GM23338 (cell line): ENCODE data around the gene NXPE3. TPM values are rescaled to one million over a fixed set of nuclear protein-coding genes. Genes with fewer than 3 reads are reported as not detected.

Source experiments
- ATAC-seq: fragments of 200-7000 bp; cut with Tn5 transposase; 3 replicates; pipeline ENCODE4 v1.9.1; 2020
- DNase-seq: peaks from one replicate; pipeline ENCODE4 v3.0.0-alpha.2; 2015; ENCODE audit warnings: low spot score
- H2AFZ ChIP-seq: fragments of 200-600 bp; sonication (generic); 2 replicates; pipeline ENCODE4 v1.8.0; 2016; ENCODE audit warnings: antibody characterized with exemption, mild to moderate bottlenecking, moderate library complexity
- H3F3A ChIP-seq: fragments of 200-600 bp; sonication (generic); replicated peaks from 2 replicates; pipeline ENCODE4 v1.8.0; 2017; ENCODE audit warnings: antibody characterized with exemption, mixed run types, low read depth
- H3K27ac ChIP-seq: fragments of 200-600 bp; sonication (generic); 2 replicates; pipeline ENCODE4 v1.6.1; 2016; ENCODE audit warnings: low read depth
- H3K27me3 ChIP-seq: fragments of 200-600 bp; sonication (generic); 2 replicates; pipeline ENCODE4 v1.8.0; 2016; ENCODE audit warnings: mild to moderate bottlenecking, mixed run types, moderate library complexity; ENCODE audit not compliant: insufficient read depth
- H3K36me3 ChIP-seq: fragments of 200-600 bp; sonication (generic); 2 replicates; pipeline ENCODE4 v1.8.0; 2016; ENCODE audit warnings: mild to moderate bottlenecking; ENCODE audit not compliant: insufficient read depth
- H3K4me1 ChIP-seq: fragments of 200-600 bp; sonication (generic); 2 replicates; pipeline ENCODE4 v1.8.0; 2016; ENCODE audit warnings: mild to moderate bottlenecking, moderate library complexity; ENCODE audit not compliant: insufficient read depth
- H3K4me2 ChIP-seq: fragments of 200-600 bp; sonication (generic); 2 replicates; pipeline ENCODE4 v1.7.1; 2017; ENCODE audit warnings: mixed run types
- H3K4me3 ChIP-seq: fragments of 200-600 bp; sonication (generic); 2 replicates; pipeline ENCODE4 v1.6.1; 2016; ENCODE audit warnings: mixed run types
- H3K79me2 ChIP-seq: fragments of 200-600 bp; sonication (generic); replicated peaks from 2 replicates; pipeline ENCODE4 v1.8.0; 2017; ENCODE audit warnings: mild to moderate bottlenecking; ENCODE audit not compliant: insufficient read depth
- H3K9me2 ChIP-seq: fragments of 200-600 bp; sonication (generic); 2 replicates; pipeline ENCODE4 v1.8.0; 2017; ENCODE audit not compliant: insufficient read depth
- H4K20me1 ChIP-seq: fragments of 200-600 bp; sonication (generic); replicated peaks from 2 replicates; pipeline ENCODE4 v1.8.0; 2017; ENCODE audit warnings: mild to moderate bottlenecking; ENCODE audit not compliant: insufficient read depth
- H3K27ac Mint-ChIP-seq: 2 replicates; pipeline ENCODE4 v1.8.0; 2020; ENCODE audit warnings: inconsistent platforms, mild to moderate bottlenecking, moderate library complexity, mixed read lengths
- H3K27me3 Mint-ChIP-seq: 3 replicates; pipeline ENCODE4 v1.8.0; 2022; ENCODE audit warnings: low read depth, mild to moderate bottlenecking, moderate library complexity, mixed read lengths, inconsistent platforms; ENCODE audit not compliant: insufficient read depth, poor library complexity
- H3K36me3 Mint-ChIP-seq: 3 replicates; pipeline ENCODE4 v1.8.0; 2021; ENCODE audit warnings: low read depth, mild to moderate bottlenecking, inconsistent platforms, moderate library complexity, mixed read lengths
- H3K4me1 Mint-ChIP-seq: 3 replicates; pipeline ENCODE4 v1.8.0; 2020; ENCODE audit warnings: mild to moderate bottlenecking, inconsistent platforms, mixed read lengths
- H3K4me3 Mint-ChIP-seq: 3 replicates; pipeline ENCODE4 v1.8.0; 2021; ENCODE audit warnings: moderate library complexity, mild to moderate bottlenecking, inconsistent platforms, mixed read lengths
- H3K9me3 Mint-ChIP-seq: 3 replicates; pipeline ENCODE4 v1.8.0; 2020; ENCODE audit warnings: moderate library complexity, mild to moderate bottlenecking, inconsistent platforms, mixed read lengths
- CREB1 ChIP-seq: fragments of 250-450 bp; sonication (Bioruptor Pico); IDR thresholded peaks from 2 replicates; pipeline ENCODE4 v1.5.0; 2020; ENCODE audit warnings: low read depth, mild to moderate bottlenecking, moderate library complexity
- CTCF ChIP-seq, 2 experiments: fragments of 200-600 bp in 1 of 2; sonication (generic) in 1 of 2; conservative IDR thresholded peaks; 2 replicates each; pipeline versions ENCODE4 v1.5.1 to v1.6.1; 2016 to 2017; ENCODE audit warnings: antibody characterized with exemption in 2 of 2, low read depth in 2 of 2, mild to moderate bottlenecking in 2 of 2, moderate library complexity in 1 of 2
- ETS1 ChIP-seq: IDR thresholded peaks from 2 replicates; pipeline ENCODE4 v1.6.1; 2016; ENCODE audit warnings: antibody characterized with exemption
- EZH2 ChIP-seq: fragments of 200-600 bp; sonication (generic); IDR thresholded peaks from one replicate; pipeline ENCODE4 v1.8.0; 2017; ENCODE audit warnings: antibody characterized with exemption, mild to moderate bottlenecking, low read depth; ENCODE audit not compliant: unreplicated experiment
- NANOG ChIP-seq: IDR thresholded peaks from 2 replicates; pipeline ENCODE4 v1.6.1; 2016; ENCODE audit warnings: antibody characterized with exemption, borderline replicate concordance
- POLR2AphosphoS5 ChIP-seq: IDR thresholded peaks from 2 replicates; pipeline ENCODE4 v1.6.1; 2016; ENCODE audit warnings: antibody characterized with exemption, low read depth
- STAT1 ChIP-seq: IDR thresholded peaks from one replicate; pipeline ENCODE4 v1.6.1; 2016; ENCODE audit warnings: antibody characterized with exemption; ENCODE audit not compliant: unreplicated experiment
- ZNF114 ChIP-seq: fragments of 250-450 bp; sonication (Bioruptor Pico); IDR thresholded peaks from 2 replicates; pipeline ENCODE4 v1.5.0; 2020; ENCODE audit warnings: mild to moderate bottlenecking, moderate library complexity
- ZNF462 ChIP-seq: fragments of 250-450 bp; sonication (Bioruptor Pico); IDR thresholded peaks from 2 replicates; pipeline ENCODE4 v1.5.0; 2020; ENCODE audit warnings: mild to moderate bottlenecking, moderate library complexity
- polyA plus RNA-seq: library from polyadenylated mRNA; unstranded; fragments of >200 nt; fragmentation: Nextera tagmentation; extraction: Ambion mirVana; gene quantifications from 2 replicates; pipeline ENCODE4 v1.2.1, GENCODE V29; 2016
- total RNA-seq: library from RNA; depleted of rRNA; stranded (reverse); fragments of >200 nt; shearing (Covaris generic); gene quantifications from 2 replicates; pipeline ENCODE4 v1.2.3, GENCODE V29; 2014

The NXPE3 gene
- total and polyA plus RNA-seq, 2 experiments from 2014 or later: 13.3 to 20.8 TPM

- peak overlapping the region; percentile 96 for H3K27ac Mint-ChIP-seq
- peaks cover 4% of the 10 kb centered on the region for H3K27me3 Mint-ChIP-seq
- no peak for DNase-seq
- no peak for TF ChIP-seq CREB1 (CRISPR knock-in tag)
- TF ChIP-seq ETS1: no peak
- TF ChIP-seq STAT1: no peak
- no peak for TF ChIP-seq POLR2AphosphoS5
- TF ChIP-seq ZNF114 (CRISPR knock-in tag): no peak
- no peak for TF ChIP-seq EZH2
- no peak for TF ChIP-seq NANOG
- peaks cover 33% of the 10 kb centered on the region for H3K36me3 Mint-ChIP-seq
- Histone ChIP-seq H3K9me2 (no peaks in the 10 kb centered on the region; the same call in 1 of the 2 replicates), H3F3A (0 out of 2 replicates have a peak, but pooled peaks cover 6% of the 10 kb centered on the region), H3K4me3 (peak overlapping the region; percentile 84), H3K4me2 (peak overlapping the region; percentile 85), H3K27ac (peak overlapping the region; percentile 94), H4K20me1 (peaks cover 16% of the 10 kb centered on the region), H3K27me3 (no peaks in the 10 kb centered on the region), H3K79me2 (peaks cover 36% of the 10 kb centered on the region), H3K4me1 (peaks cover 23% of the 10 kb centered on the region), H3K36me3 (peaks cover 14% of the 10 kb centered on the region), H2AFZ (no peak overlapping the region)
- peaks cover 34% of the 10 kb centered on the region for H3K4me1 Mint-ChIP-seq
- H3K9me3 Mint-ChIP-seq: no peaks in the 10 kb centered on the region; the same call in 2 of the 3 replicates
- H3K4me3 Mint-ChIP-seq: peak overlapping the region; percentile 98
- ATAC-seq: no peak
Observed at GRCh38 chr3:101848326-101848725, 69.3 kb downstream of the NXPE3 start.

GRCh38 chr3:101848754-101849713 lies 70.0 kb downstream of the NXPE3 start, which contains the start of gene NFKBIZ:
Gene NFKBIZ, plus strand, starts transcription at chr3:101849514. Its CDS starts 115 bp downstream, at chr3:101849629.
- peak within 1 kb of the TSS; percentile 85 for H3K4me2 ChIP-seq
- H4K20me1 ChIP-seq: peaks cover 16% of the 10 kb centered on the region
- Mint-ChIP-seq H3K9me3 (no peaks in the 10 kb centered on the region; the same call in 2 of the 3 replicates), H3K36me3 (peaks cover 40% of the 10 kb centered on the region), H3K27ac (peak within 1 kb of the TSS; percentile 96), H3K4me1 (peaks cover 33% of the 10 kb centered on the region), H3K27me3 (peaks cover 4% of the 10 kb centered on the region), H3K4me3 (peak within 1 kb of the TSS; percentile 98)
- H3K9me2 ChIP-seq: no peaks in the 10 kb centered on the region; the same call in 1 of the 2 replicates
- H3F3A ChIP-seq: 0 out of 2 replicates have a peak, but pooled peaks cover 6% of the 10 kb centered on the region
- peaks cover 21% of the 10 kb centered on the region for H3K36me3 ChIP-seq
- DNase-seq: peak; percentile 97
- peak within 1 kb of the TSS; percentile 84 for H3K4me3 ChIP-seq
- H3K79me2 ChIP-seq: peaks cover 40% of the 10 kb centered on the region
- peaks cover 21% of the 10 kb centered on the region for H3K4me1 ChIP-seq
- no peak within 1 kb of the TSS for H2AFZ ChIP-seq
- H3K27ac ChIP-seq: peak within 1 kb of the TSS; percentile 94
- no peaks in the 10 kb centered on the region for H3K27me3 ChIP-seq
- peak; percentile 89 for ATAC-seq
- TF ChIP-seq ZNF462 (CRISPR knock-in tag): 0 out of 2 replicates have a peak, but pooled peaks have one; percentile 27
- TF ChIP-seq CTCF (conservative IDR thresholded peaks at IDR 0.05; ENCODE audit: low read depth in 2 of 2): no peak
